GM23338 (cell line): ENCODE data around the gene AFF2. TPM values are rescaled to one million over a fixed set of nuclear protein-coding genes. Genes with fewer than 3 reads are reported as not detected.

ENCODE experiments used
- ATAC-seq: fragments of 200-7000 bp; cut with Tn5 transposase; 3 replicates; pipeline ENCODE4 v1.9.1; 2020
- DNase-seq: peaks from one replicate; pipeline ENCODE4 v3.0.0-alpha.2; 2015; ENCODE audit warnings: low spot score
- H2AFZ ChIP-seq: fragments of 200-600 bp; sonication (generic); 2 replicates; pipeline ENCODE4 v1.8.0; 2016; ENCODE audit warnings: antibody characterized with exemption, mild to moderate bottlenecking, moderate library complexity
- H3F3A ChIP-seq: fragments of 200-600 bp; sonication (generic); replicated peaks from 2 replicates; pipeline ENCODE4 v1.8.0; 2017; ENCODE audit warnings: antibody characterized with exemption, mixed run types, low read depth
- H3K27ac ChIP-seq: fragments of 200-600 bp; sonication (generic); 2 replicates; pipeline ENCODE4 v1.6.1; 2016; ENCODE audit warnings: low read depth
- H3K27me3 ChIP-seq: fragments of 200-600 bp; sonication (generic); 2 replicates; pipeline ENCODE4 v1.8.0; 2016; ENCODE audit warnings: mild to moderate bottlenecking, mixed run types, moderate library complexity; ENCODE audit not compliant: insufficient read depth
- H3K36me3 ChIP-seq: fragments of 200-600 bp; sonication (generic); 2 replicates; pipeline ENCODE4 v1.8.0; 2016; ENCODE audit warnings: mild to moderate bottlenecking; ENCODE audit not compliant: insufficient read depth
- H3K4me1 ChIP-seq: fragments of 200-600 bp; sonication (generic); 2 replicates; pipeline ENCODE4 v1.8.0; 2016; ENCODE audit warnings: mild to moderate bottlenecking, moderate library complexity; ENCODE audit not compliant: insufficient read depth
- H3K4me2 ChIP-seq: fragments of 200-600 bp; sonication (generic); 2 replicates; pipeline ENCODE4 v1.7.1; 2017; ENCODE audit warnings: mixed run types
- H3K4me3 ChIP-seq: fragments of 200-600 bp; sonication (generic); 2 replicates; pipeline ENCODE4 v1.6.1; 2016; ENCODE audit warnings: mixed run types
- H3K79me2 ChIP-seq: fragments of 200-600 bp; sonication (generic); replicated peaks from 2 replicates; pipeline ENCODE4 v1.8.0; 2017; ENCODE audit warnings: mild to moderate bottlenecking; ENCODE audit not compliant: insufficient read depth
- H3K9me2 ChIP-seq: fragments of 200-600 bp; sonication (generic); 2 replicates; pipeline ENCODE4 v1.8.0; 2017; ENCODE audit not compliant: insufficient read depth
- H4K20me1 ChIP-seq: fragments of 200-600 bp; sonication (generic); replicated peaks from 2 replicates; pipeline ENCODE4 v1.8.0; 2017; ENCODE audit warnings: mild to moderate bottlenecking; ENCODE audit not compliant: insufficient read depth
- H3K27ac Mint-ChIP-seq: 2 replicates; pipeline ENCODE4 v1.8.0; 2020; ENCODE audit warnings: inconsistent platforms, mild to moderate bottlenecking, moderate library complexity, mixed read lengths
- H3K27me3 Mint-ChIP-seq: 3 replicates; pipeline ENCODE4 v1.8.0; 2022; ENCODE audit warnings: low read depth, mild to moderate bottlenecking, moderate library complexity, mixed read lengths, inconsistent platforms; ENCODE audit not compliant: insufficient read depth, poor library complexity
- H3K36me3 Mint-ChIP-seq: 3 replicates; pipeline ENCODE4 v1.8.0; 2021; ENCODE audit warnings: low read depth, mild to moderate bottlenecking, inconsistent platforms, moderate library complexity, mixed read lengths
- H3K4me1 Mint-ChIP-seq: 3 replicates; pipeline ENCODE4 v1.8.0; 2020; ENCODE audit warnings: mild to moderate bottlenecking, inconsistent platforms, mixed read lengths
- H3K4me3 Mint-ChIP-seq: 3 replicates; pipeline ENCODE4 v1.8.0; 2021; ENCODE audit warnings: moderate library complexity, mild to moderate bottlenecking, inconsistent platforms, mixed read lengths
- H3K9me3 Mint-ChIP-seq: 3 replicates; pipeline ENCODE4 v1.8.0; 2020; ENCODE audit warnings: moderate library complexity, mild to moderate bottlenecking, inconsistent platforms, mixed read lengths
- STAT1 ChIP-seq: IDR thresholded peaks from one replicate; pipeline ENCODE4 v1.6.1; 2016; ENCODE audit warnings: antibody characterized with exemption; ENCODE audit not compliant: unreplicated experiment
- polyA plus RNA-seq: library from polyadenylated mRNA; unstranded; fragments of >200 nt; fragmentation: Nextera tagmentation; extraction: Ambion mirVana; gene quantifications from 2 replicates; pipeline ENCODE4 v1.2.1, GENCODE V29; 2016
- total RNA-seq: library from RNA; depleted of rRNA; stranded (reverse); fragments of >200 nt; shearing (Covaris generic); gene quantifications from 2 replicates; pipeline ENCODE4 v1.2.3, GENCODE V29; 2014
- TF ChIP-seq, protein P1 (sequence below): IDR thresholded peaks from 2 replicates; pipeline ENCODE4 v1.6.1; 2016; ENCODE audit warnings: antibody characterized with exemption
- TF ChIP-seq, protein P2 (sequence below), 2 experiments: fragments of 200-600 bp in 1 of 2; sonication (generic) in 1 of 2; conservative IDR thresholded peaks; 2 replicates each; pipeline versions ENCODE4 v1.5.1 to v1.6.1; 2016 to 2017; ENCODE audit warnings: antibody characterized with exemption in 2 of 2, low read depth in 2 of 2, mild to moderate bottlenecking in 2 of 2, moderate library complexity in 1 of 2
- TF ChIP-seq, protein P3 (sequence below): fragments of 250-450 bp; sonication (Bioruptor Pico); IDR thresholded peaks from 2 replicates; pipeline ENCODE4 v1.5.0; 2020; ENCODE audit warnings: mild to moderate bottlenecking, moderate library complexity

AFF2 gene
- total and polyA plus RNA-seq, 2 experiments from 2014 or later, result 1.6 to 5.8 TPM

DNA sequence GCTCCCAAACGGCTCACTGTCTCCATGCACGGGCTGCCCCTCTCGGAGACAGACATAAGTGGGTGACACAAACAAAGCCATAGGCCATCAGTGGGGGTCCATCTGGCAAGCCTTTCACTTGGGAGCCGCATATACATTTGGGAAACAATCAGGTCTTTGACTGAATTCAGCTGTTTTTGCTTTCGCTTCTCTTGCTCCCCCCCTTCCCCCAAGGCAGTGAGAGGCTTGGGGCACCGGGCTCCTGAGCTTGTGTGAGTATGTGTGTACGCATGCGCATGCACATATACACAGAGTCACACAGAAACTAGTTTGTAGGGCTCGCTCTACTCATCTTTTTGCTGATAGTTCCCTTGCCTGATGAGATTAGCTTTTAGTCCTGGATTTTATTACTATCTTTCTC lies 284.4 kb downstream of the AFF2 start:
- Mint-ChIP-seq H3K27me3 (no peaks in the 10 kb centered on the region), H3K4me1 (peaks cover 16% of the 10 kb centered on the region), H3K27ac (no peak overlapping the region), H3K36me3 (no peaks in the 10 kb centered on the region), H3K4me3 (no peak overlapping the region), H3K9me3 (no peaks in the 10 kb centered on the region)
- Histone ChIP-seq H3K79me2 (no peaks in the 10 kb centered on the region), H2AFZ (no peak overlapping the region), H3K4me1 (no peaks in the 10 kb centered on the region; the same call in 1 of the 2 replicates), H3K27ac (no peak overlapping the region), H3K27me3 (no peaks in the 10 kb centered on the region), H3K4me2 (no peak overlapping the region), H4K20me1 (no peaks in the 10 kb centered on the region), H3F3A (no peaks in the 10 kb centered on the region), H3K9me2 (no peaks in the 10 kb centered on the region), H3K36me3 (no peaks in the 10 kb centered on the region), H3K4me3 (no peak overlapping the region)
- ATAC-seq (peak; percentile 67), DNase-seq (peak; percentile 16)
- TF ChIP-seq STAT1, result no peak
- TF ChIP-seq, protein P1, sequence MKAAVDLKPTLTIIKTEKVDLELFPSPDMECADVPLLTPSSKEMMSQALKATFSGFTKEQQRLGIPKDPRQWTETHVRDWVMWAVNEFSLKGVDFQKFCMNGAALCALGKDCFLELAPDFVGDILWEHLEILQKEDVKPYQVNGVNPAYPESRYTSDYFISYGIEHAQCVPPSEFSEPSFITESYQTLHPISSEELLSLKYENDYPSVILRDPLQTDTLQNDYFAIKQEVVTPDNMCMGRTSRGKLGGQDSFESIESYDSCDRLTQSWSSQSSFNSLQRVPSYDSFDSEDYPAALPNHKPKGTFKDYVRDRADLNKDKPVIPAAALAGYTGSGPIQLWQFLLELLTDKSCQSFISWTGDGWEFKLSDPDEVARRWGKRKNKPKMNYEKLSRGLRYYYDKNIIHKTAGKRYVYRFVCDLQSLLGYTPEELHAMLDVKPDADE, result no peak
- TF ChIP-seq, protein P2, sequence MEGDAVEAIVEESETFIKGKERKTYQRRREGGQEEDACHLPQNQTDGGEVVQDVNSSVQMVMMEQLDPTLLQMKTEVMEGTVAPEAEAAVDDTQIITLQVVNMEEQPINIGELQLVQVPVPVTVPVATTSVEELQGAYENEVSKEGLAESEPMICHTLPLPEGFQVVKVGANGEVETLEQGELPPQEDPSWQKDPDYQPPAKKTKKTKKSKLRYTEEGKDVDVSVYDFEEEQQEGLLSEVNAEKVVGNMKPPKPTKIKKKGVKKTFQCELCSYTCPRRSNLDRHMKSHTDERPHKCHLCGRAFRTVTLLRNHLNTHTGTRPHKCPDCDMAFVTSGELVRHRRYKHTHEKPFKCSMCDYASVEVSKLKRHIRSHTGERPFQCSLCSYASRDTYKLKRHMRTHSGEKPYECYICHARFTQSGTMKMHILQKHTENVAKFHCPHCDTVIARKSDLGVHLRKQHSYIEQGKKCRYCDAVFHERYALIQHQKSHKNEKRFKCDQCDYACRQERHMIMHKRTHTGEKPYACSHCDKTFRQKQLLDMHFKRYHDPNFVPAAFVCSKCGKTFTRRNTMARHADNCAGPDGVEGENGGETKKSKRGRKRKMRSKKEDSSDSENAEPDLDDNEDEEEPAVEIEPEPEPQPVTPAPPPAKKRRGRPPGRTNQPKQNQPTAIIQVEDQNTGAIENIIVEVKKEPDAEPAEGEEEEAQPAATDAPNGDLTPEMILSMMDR (conservative IDR thresholded peaks at IDR 0.05; ENCODE audit: low read depth in 2 of 2), result no peak

DNA sequence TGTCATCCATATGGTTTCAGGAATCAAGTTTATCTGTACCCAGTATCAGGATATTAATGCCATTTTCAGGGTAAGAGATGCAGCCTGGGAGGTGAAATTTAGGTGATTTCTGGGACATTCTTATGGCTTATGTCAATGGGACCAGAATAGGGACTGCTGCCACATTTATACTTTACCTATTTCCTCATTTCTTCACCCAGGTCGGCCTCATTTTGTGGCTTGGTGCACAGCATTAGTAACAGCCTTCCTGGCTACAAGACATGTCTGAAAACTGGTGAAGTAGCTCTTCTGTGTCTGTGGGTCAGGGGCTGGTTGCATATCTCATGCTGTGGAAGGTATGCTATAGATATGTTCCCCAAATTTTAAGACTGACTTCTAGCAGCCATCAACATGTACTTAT lies 284.8 kb downstream of the AFF2 start:
- Histone ChIP-seq H4K20me1 (no peaks in the 10 kb centered on the region), H3K4me1 (no peaks in the 10 kb centered on the region; the same call in 1 of the 2 replicates), H3K79me2 (no peaks in the 10 kb centered on the region), H3K27me3 (no peaks in the 10 kb centered on the region), H3F3A (no peaks in the 10 kb centered on the region), H2AFZ (no peak overlapping the region), H3K9me2 (no peaks in the 10 kb centered on the region), H3K4me2 (no peak overlapping the region), H3K27ac (no peak overlapping the region), H3K4me3 (no peak overlapping the region), H3K36me3 (no peaks in the 10 kb centered on the region)
- Mint-ChIP-seq H3K36me3 (no peaks in the 10 kb centered on the region), H3K9me3 (no peaks in the 10 kb centered on the region), H3K4me3 (no peak overlapping the region), H3K4me1 (peaks cover 16% of the 10 kb centered on the region), H3K27me3 (peaks cover 2% of the 10 kb centered on the region), H3K27ac (no peak overlapping the region)
- ATAC-seq (no peak), DNase-seq (no peak)
- TF ChIP-seq, protein P3, sequence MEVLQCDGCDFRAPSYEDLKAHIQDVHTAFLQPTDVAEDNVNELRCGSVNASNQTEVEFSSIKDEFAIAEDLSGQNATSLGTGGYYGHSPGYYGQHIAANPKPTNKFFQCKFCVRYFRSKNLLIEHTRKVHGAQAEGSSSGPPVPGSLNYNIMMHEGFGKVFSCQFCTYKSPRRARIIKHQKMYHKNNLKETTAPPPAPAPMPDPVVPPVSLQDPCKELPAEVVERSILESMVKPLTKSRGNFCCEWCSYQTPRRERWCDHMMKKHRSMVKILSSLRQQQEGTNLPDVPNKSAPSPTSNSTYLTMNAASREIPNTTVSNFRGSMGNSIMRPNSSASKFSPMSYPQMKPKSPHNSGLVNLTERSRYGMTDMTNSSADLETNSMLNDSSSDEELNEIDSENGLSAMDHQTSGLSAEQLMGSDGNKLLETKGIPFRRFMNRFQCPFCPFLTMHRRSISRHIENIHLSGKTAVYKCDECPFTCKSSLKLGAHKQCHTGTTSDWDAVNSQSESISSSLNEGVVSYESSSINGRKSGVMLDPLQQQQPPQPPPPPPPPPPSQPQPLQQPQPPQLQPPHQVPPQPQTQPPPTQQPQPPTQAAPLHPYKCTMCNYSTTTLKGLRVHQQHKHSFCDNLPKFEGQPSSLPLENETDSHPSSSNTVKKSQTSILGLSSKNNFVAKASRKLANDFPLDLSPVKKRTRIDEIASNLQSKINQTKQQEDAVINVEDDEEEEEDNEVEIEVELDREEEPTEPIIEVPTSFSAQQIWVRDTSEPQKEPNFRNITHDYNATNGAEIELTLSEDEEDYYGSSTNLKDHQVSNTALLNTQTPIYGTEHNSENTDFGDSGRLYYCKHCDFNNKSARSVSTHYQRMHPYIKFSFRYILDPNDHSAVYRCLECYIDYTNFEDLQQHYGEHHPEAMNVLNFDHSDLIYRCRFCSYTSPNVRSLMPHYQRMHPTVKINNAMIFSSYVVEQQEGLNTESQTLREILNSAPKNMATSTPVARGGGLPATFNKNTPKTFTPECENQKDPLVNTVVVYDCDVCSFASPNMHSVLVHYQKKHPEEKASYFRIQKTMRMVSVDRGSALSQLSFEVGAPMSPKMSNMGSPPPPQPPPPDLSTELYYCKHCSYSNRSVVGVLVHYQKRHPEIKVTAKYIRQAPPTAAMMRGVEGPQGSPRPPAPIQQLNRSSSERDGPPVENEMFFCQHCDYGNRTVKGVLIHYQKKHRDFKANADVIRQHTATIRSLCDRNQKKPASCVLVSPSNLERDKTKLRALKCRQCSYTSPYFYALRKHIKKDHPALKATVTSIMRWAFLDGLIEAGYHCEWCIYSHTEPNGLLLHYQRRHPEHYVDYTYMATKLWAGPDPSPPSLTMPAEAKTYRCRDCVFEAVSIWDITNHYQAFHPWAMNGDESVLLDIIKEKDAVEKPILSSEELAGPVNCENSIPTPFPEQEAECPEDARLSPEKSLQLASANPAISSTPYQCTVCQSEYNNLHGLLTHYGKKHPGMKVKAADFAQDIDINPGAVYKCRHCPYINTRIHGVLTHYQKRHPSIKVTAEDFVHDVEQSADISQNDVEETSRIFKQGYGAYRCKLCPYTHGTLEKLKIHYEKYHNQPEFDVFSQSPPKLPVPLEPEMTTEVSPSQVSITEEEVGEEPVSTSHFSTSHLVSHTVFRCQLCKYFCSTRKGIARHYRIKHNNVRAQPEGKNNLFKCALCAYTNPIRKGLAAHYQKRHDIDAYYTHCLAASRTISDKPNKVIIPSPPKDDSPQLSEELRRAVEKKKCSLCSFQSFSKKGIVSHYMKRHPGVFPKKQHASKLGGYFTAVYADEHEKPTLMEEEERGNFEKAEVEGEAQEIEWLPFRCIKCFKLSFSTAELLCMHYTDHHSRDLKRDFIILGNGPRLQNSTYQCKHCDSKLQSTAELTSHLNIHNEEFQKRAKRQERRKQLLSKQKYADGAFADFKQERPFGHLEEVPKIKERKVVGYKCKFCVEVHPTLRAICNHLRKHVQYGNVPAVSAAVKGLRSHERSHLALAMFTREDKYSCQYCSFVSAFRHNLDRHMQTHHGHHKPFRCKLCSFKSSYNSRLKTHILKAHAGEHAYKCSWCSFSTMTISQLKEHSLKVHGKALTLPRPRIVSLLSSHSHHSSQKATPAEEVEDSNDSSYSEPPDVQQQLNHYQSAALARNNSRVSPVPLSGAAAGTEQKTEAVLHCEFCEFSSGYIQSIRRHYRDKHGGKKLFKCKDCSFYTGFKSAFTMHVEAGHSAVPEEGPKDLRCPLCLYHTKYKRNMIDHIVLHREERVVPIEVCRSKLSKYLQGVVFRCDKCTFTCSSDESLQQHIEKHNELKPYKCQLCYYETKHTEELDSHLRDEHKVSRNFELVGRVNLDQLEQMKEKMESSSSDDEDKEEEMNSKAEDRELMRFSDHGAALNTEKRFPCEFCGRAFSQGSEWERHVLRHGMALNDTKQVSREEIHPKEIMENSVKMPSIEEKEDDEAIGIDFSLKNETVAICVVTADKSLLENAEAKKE, result no peak
